Vagina (tissue), 2 donors: Measurements from ENCODE around the gene DNAJC28.

ENCODE experiments used
- CTCF ChIP-seq, 3 experiments: fragments of 450-650 bp in 2 of 3; fragments of 200-600 bp in 1 of 3; sonication (generic) in 1 of 3; IDR thresholded peaks; one replicate each; pipeline ENCODE4 v1.5.1; 2017 to 2019; ENCODE audit warnings: antibody characterized with exemption in 3 of 3, mild to moderate bottlenecking in 2 of 3, moderate library complexity in 2 of 3
- POLR2A ChIP-seq, 2 donors: fragments of 450-650 bp; IDR thresholded peaks; one replicate each; pipeline ENCODE4 v1.6.1; 2017; ENCODE audit warnings: antibody characterized with exemption in 2 of 2, mild to moderate bottlenecking in 2 of 2, moderate library complexity in 2 of 2

- TF ChIP-seq CTCF (IDR thresholded peaks at IDR 0.05) (no peak), POLR2A (IDR thresholded peaks at IDR 0.05) (no peak)
These were observed 29.8 kb downstream of the DNAJC28 start for GRCh38 chr21:33461538-33462250.
